Bronchial epithelial cell (primary cell): ENCODE results near the gene PSG3. TPM values are rescaled to one million over a fixed set of nuclear protein-coding genes. Genes with fewer than 3 reads are reported as not detected.
A peak's percentile ranks its signal among the peaks of the same experiment; 100 is the strongest.
"Not testable (repeated sequence)": the region's sequence is repeated elsewhere in the genome, so short reads cannot be mapped to it uniquely, and the experiment has no call there.

Experiments
- DNase-seq: peaks from one replicate; pipeline ENCODE4 v3.0.0-alpha.2; 2010; ENCODE audit warnings: low read depth
- FAIRE-seq: peaks from 2 replicates; lab custom pipeline; 2011; peaks lifted over from hg19 to GRCh38; lab: Jason Lieb, UNC
- H3K27me3 ChIP-seq: 2 replicates; pipeline ENCODE4 v1.5.1; 2011; ENCODE audit warnings: low read length; ENCODE audit not compliant: control insufficient read depth, insufficient read depth
- H3K36me3 ChIP-seq: 2 replicates; pipeline ENCODE4 v1.5.1; 2011; ENCODE audit warnings: low read length; ENCODE audit not compliant: control insufficient read depth, insufficient read depth
- H3K4me3 ChIP-seq: 2 replicates; pipeline ENCODE4 v1.5.1; 2011; ENCODE audit warnings: mild to moderate bottlenecking, low read depth, low read length, control low read depth
- total RNA-seq: library from RNA; depleted of rRNA; stranded (reverse); fragments of >200 nt; gene quantifications from 2 replicates; pipeline ENCODE4 v1.2.1, GENCODE V29; 2014
- TF ChIP-seq, protein P1 (sequence below): IDR thresholded peaks from 2 replicates; pipeline ENCODE4 v1.5.1; 2011; ENCODE audit warnings: mild to moderate bottlenecking, moderate library complexity, low read length, control low read depth, inconsistent platforms; ENCODE audit not compliant: insufficient read depth, severe bottlenecking

Gene PSG3
- total RNA-seq, 1 donor from 2014 or later, result not detected

GRCh38 chr19:42697884-42698283, 42.4 kb downstream of the PSG3 start:
- FAIRE-seq (no peak), DNase-seq (no peak)
- Histone ChIP-seq H3K27me3 (peaks cover 10% of the 10 kb centered on the region), H3K36me3 (no peaks in the 10 kb centered on the region), H3K4me3 (no peak overlapping the region)
- TF ChIP-seq, protein P1, sequence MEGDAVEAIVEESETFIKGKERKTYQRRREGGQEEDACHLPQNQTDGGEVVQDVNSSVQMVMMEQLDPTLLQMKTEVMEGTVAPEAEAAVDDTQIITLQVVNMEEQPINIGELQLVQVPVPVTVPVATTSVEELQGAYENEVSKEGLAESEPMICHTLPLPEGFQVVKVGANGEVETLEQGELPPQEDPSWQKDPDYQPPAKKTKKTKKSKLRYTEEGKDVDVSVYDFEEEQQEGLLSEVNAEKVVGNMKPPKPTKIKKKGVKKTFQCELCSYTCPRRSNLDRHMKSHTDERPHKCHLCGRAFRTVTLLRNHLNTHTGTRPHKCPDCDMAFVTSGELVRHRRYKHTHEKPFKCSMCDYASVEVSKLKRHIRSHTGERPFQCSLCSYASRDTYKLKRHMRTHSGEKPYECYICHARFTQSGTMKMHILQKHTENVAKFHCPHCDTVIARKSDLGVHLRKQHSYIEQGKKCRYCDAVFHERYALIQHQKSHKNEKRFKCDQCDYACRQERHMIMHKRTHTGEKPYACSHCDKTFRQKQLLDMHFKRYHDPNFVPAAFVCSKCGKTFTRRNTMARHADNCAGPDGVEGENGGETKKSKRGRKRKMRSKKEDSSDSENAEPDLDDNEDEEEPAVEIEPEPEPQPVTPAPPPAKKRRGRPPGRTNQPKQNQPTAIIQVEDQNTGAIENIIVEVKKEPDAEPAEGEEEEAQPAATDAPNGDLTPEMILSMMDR, result no peak

DNA sequence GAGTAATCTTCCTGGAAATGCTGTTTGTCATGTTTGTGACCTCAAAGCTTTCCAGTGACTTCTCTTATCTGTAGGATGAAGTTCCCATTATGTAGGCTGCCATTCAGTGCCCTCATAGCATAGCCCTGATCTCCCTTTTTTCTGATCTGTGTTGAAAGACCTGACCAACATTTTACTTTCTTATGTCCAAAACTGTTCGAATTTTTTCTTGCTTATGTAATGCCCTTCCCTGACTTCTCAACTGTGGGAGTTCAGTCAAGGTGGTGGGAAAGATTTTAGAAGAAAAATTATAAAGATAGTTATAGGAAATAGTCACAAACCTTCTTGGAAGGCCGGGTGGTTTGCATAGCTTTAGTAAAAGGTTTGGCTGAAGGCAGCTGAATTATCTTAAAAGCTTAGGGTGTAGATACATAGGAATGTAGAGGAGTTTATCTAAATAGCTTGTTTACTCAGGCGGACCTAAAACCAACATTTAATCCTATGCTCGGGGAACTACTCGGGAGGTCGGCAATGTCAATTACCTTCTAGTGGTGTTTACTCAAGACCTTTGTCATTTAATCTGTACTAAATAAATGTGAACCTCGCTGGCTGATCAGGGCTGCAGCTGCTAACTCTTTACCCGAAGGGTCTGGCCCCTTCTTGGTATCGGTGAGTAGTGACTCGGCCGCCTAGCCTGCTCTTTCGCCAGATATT, 44.3 kb downstream of the PSG3 start:
- TF ChIP-seq, protein P1, result no peak
- H3K4me3 ChIP-seq, result no peak overlapping the region
- H3K27me3 ChIP-seq, result peaks cover 10% of the 10 kb centered on the region
- H3K36me3 ChIP-seq, result no peaks in the 10 kb centered on the region
- FAIRE-seq (no peak), DNase-seq (no peak)

DNA sequence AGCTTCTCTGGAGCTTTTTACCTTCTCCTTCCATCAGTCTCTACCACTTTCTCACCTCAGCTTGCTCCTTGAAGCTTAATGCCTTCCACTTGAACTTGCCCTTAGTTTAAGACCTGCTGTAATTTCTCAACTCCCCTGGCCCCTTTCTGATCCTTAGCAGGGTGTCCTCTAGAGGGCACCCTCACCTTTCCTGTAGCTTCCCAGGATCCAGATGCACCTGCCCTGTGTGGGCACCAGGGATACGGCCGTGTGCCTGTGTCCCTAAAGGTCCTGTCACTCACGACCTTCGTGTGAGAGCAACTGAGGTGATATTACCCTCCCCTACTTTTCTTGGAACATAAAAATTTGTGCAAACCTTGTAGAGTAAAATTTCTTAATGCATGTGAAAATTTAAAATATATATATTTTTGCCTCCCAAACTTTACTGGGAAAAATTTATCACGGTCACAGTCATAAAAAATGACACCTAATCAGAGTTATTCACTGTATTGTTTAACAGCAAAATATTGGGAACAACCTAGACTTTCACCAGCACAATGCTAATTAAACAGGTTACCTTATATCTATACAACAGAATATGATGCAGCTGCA, 46.4 kb downstream of the PSG3 start:
- no peak overlapping the region for H3K4me3 ChIP-seq
- no peak for FAIRE-seq
- DNase-seq, result peak; percentile 46
- H3K36me3 ChIP-seq, result no peaks in the 10 kb centered on the region
- H3K27me3 ChIP-seq, result peaks cover 7% of the 10 kb centered on the region
- TF ChIP-seq, protein P1, result peak; percentile 91

DNA sequence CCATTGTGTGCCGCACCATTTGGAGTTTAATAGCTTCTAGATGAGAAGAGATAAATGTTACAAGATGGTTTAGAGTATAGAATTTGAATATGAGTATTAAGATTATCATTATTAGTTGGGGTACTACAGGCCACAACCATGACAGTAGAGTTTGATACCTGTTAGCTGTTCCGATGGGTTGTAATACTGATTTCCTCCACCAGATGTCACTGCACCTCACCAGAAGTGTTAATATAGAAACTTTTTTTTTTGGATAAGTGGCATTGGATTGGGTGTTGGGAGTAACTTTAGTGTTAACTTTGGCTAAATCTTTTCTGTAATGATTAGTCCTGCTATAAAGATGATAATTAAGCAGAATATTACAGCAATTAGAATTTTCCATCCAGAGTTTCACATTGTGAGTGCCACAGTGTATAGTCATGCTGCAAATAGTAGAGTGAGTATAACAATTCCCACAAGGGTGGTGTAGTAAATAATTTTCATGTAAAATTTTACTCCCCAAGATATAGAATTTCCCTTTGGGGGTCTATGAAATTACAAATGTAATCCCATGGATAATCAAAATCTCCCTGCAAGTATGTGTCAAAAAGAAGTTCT, 56.3 kb downstream of the PSG3 start:
- DNase-seq (peak; percentile 42), FAIRE-seq (no peak)
- H3K27me3 ChIP-seq, result no peaks in the 10 kb centered on the region
- no peak overlapping the region for H3K4me3 ChIP-seq
- TF ChIP-seq, protein P1, result peak; percentile 55
- H3K36me3 ChIP-seq, result no peaks in the 10 kb centered on the region

DNA sequence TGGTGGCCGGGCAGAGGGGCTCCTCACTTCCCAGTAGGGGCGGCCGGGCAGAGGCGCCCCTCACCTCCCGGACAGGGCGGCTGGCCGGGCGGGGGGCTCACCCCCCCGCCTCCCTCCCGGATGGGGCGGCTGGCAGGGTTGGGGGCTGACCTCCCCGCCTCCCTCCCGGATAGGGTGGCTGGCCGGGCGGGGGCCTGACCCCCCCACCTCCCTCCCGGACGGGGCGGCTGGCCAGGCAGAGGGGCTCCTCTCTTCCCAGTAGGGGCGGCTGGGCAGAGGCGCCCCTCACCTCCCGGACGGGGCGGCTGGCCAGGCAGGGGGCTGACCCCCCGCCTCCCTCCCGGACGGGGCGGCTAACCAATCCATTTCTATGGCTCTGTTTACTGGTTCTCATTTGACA, 64.0 kb downstream of the PSG3 start:
- FAIRE-seq, DNase-seq, H3K4me3 ChIP-seq, H3K27me3 ChIP-seq, H3K36me3 ChIP-seq: not testable (repeated sequence)

DNA sequence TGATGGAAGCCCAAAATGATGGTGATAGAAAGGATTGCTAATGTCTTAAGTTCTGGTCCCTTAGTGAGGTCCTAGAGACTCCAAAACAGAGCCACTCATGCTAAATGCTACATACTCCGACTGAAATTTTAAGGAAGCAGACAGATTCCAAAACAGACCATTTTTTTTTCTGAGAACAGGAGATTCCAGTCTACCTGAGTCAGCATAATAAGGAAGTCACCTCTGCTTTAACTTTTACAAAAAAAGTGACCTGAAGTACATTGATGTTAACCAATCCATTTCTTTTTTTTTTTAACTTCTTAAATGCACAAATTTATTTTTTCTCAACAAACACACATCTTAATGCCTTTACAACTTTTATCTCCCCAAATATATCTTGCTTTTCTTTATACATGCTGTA, 65.7 kb downstream of the PSG3 start:
- H3K27me3 ChIP-seq, DNase-seq, H3K36me3 ChIP-seq, FAIRE-seq, H3K4me3 ChIP-seq: not testable (repeated sequence)

Other genes starting within 250 kb of the PSG3 start
- gene CEACAM1, start 212.0 kb downstream of the PSG3 start, total RNA-seq, result 1.6 and 1.7 TPM in 2 replicates
- gene CEACAM8, start 145.6 kb downstream of the PSG3 start, total RNA-seq, result not detected in 2 replicates
- gene PSG8, start 25.2 kb upstream of the PSG3 start, total RNA-seq, result not detected in 2 replicates
- gene PSG1, start 139.2 kb upstream of the PSG3 start, total RNA-seq, result not detected in 2 replicates
- not detected in 2 replicates for gene PSG6, start 177.4 kb upstream of the PSG3 start, total RNA-seq
- not detected in 2 replicates for gene PSG7, start 196.7 kb upstream of the PSG3 start, total RNA-seq